Measurements from ENCODE around the gene SLC5A2. TPM values are rescaled to one million over a fixed set of nuclear protein-coding genes. Genes with fewer than 3 reads are reported as not detected.
"Not testable (repeated sequence)": the region's sequence is repeated elsewhere in the genome, so short reads cannot be mapped to it uniquely, and the experiment has no call there.

The SLC5A2 gene
- total RNA-seq, 1 experiment from 2014 or later, result 0.11 TPM

DNA sequence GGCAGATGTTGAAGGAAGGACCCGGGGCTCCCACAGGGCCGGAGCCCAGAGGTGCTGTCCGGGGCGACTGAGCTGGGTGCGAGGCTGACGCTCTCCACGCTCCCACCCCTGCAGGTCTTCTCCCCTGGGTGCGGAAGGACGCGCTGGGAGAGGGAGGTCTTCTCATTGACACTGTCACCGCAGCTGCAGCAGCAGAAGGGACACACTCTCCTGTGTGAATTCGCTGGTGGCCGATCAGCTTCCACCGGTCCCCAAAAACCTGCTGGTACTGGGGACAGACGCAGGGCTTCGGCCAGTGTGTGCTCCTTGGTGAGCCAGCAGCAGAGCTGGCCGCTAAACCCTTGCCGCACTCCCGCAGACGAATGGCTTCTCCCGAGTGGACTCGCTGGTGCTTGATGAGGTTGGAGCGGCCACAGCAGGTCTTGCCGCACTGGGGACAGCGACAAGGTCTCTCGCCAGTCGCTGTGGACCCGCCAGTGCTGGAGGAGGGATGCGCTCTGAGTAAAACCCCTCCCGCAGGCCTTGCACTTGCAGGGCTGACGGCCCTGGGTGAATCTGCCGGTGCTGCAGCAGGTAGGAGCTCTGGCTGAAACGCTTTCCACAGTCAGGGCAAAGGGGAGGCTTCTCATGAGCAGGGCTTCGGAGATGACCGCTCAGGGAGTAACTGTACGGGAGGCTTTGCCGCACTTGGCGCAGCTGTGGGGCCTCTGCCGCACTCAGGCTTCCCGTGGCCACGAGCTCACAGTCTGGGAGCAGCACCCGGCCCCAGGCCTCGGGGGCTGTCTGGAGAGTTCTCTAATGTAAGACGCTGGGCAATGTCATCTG lies 46.5 kb upstream of the SLC5A2 start:
- Histone ChIP-seq H3F3A (ENCODE audit: low read length, unreplicated experiment) (no peaks in the 10 kb centered on the region), H3K9me2 (replicated peaks; ENCODE audit: low read length) (no peaks in the 10 kb centered on the region), H3K9me3 (ENCODE audit: low read length) (no peaks in the 10 kb centered on the region), H3K36me3 (ENCODE audit: low read depth, low read length) (no peaks in the 10 kb centered on the region), H2AFZ (ENCODE audit: low read length) (no peak overlapping the region), H4K20me1 (ENCODE audit: low read length) (no peaks in the 10 kb centered on the region), H3K27ac (ENCODE audit: low read length) (no peak overlapping the region), H3K27me3 (ENCODE audit: low read length) (no peaks in the 10 kb centered on the region), H3K4me2 (ENCODE audit: low read length) (no peak overlapping the region), H3K79me2 (ENCODE audit: low read length) (no peaks in the 10 kb centered on the region), H3K9ac (ENCODE audit: low read length) (no peak overlapping the region), H3K4me3 (ENCODE audit: low read length) (no peak overlapping the region), H3K4me1 (ENCODE audit: insufficient read depth, low read length) (no peaks in the 10 kb centered on the region)
- BruUV-seq (replicated peaks), result no TSS peak
- intact Hi-C loops (cut with micrococcal nuclease), result no loop called here
- DNase-seq (no peak), ATAC-seq (no peak)
- POLR2A ChIA-PET (ENCODE audit: unreplicated experiment), result no interaction called here
- TF ChIP-seq, protein P1, sequence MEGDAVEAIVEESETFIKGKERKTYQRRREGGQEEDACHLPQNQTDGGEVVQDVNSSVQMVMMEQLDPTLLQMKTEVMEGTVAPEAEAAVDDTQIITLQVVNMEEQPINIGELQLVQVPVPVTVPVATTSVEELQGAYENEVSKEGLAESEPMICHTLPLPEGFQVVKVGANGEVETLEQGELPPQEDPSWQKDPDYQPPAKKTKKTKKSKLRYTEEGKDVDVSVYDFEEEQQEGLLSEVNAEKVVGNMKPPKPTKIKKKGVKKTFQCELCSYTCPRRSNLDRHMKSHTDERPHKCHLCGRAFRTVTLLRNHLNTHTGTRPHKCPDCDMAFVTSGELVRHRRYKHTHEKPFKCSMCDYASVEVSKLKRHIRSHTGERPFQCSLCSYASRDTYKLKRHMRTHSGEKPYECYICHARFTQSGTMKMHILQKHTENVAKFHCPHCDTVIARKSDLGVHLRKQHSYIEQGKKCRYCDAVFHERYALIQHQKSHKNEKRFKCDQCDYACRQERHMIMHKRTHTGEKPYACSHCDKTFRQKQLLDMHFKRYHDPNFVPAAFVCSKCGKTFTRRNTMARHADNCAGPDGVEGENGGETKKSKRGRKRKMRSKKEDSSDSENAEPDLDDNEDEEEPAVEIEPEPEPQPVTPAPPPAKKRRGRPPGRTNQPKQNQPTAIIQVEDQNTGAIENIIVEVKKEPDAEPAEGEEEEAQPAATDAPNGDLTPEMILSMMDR (conservative IDR thresholded peaks at IDR 0.05; ENCODE audit: low read depth, low read length), result no peak
- CTCF ChIA-PET, result no interaction called here

DNA sequence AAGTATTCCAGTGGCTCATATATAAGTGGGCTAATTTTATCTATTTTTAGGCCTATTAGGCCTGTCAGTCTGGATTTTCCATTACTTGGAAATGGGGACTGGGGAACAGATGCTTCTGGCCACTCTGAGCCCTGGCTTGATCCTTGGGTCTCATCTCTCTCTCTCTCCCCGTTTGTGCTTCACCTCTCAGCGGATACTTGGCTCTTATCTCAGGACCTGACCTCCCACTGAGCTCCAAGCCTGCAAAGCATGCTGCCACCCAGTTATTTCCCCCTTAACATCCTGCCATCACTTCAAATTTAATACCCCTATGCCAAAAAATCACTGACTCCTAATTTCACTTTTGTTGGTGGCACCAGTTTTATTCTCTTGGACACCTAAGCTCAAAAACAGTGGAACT lies 44.5 kb upstream of the SLC5A2 start:
- Histone ChIP-seq H3K4me3 (ENCODE audit: low read length) (no peak overlapping the region), H3F3A (ENCODE audit: low read length, unreplicated experiment) (no peaks in the 10 kb centered on the region), H3K9me2 (replicated peaks; ENCODE audit: low read length) (no peaks in the 10 kb centered on the region), H3K79me2 (ENCODE audit: low read length) (no peaks in the 10 kb centered on the region), H4K20me1 (ENCODE audit: low read length) (no peaks in the 10 kb centered on the region), H3K27ac (ENCODE audit: low read length) (no peak overlapping the region), H3K4me2 (ENCODE audit: low read length) (no peak overlapping the region), H2AFZ (ENCODE audit: low read length) (no peak overlapping the region), H3K27me3 (ENCODE audit: low read length) (no peaks in the 10 kb centered on the region), H3K9ac (ENCODE audit: low read length) (no peak overlapping the region), H3K36me3 (ENCODE audit: low read depth, low read length) (no peaks in the 10 kb centered on the region), H3K9me3 (ENCODE audit: low read length) (no peaks in the 10 kb centered on the region), H3K4me1 (ENCODE audit: insufficient read depth, low read length) (no peaks in the 10 kb centered on the region)
- POLR2A ChIA-PET (ENCODE audit: unreplicated experiment), result no interaction called here
- intact Hi-C loops (cut with micrococcal nuclease), result no loop called here
- CTCF ChIA-PET, result no interaction called here
- no TSS peak for BruUV-seq (replicated peaks)
- TF ChIP-seq, protein P1 (conservative IDR thresholded peaks at IDR 0.05; ENCODE audit: low read depth, low read length), result no peak
- TF ChIP-seq EZH2phosphoT487 (IDR thresholded peaks at IDR 0.05; ENCODE audit: borderline replicate concordance, low read length), result no peak
- no peak for TF ChIP-seq EZH2 (IDR thresholded peaks at IDR 0.05; ENCODE audit: low read length, unreplicated experiment)
- no peak for DNase-seq
- no peak for ATAC-seq

DNA sequence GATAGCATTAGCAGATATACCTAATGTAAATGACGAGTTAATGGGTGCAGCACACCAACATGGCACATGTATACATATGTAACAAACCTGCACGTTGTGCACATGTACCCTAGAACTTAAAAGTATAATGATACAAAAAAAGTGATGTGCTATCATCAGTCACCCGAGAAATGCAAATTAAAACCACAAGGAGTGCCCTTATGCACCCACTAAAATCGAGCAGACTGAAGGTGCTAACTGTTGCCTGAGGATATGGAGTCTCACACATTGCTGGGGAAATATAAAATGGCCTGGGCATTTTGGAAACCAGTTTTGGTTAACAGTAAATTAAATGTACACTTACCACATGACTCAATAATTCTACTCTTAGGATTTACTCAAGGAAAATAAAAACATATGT lies 43.9 kb upstream of the SLC5A2 start:
- H3K9me3 ChIP-seq (ENCODE audit: low read length); H3F3A ChIP-seq (ENCODE audit: low read length, unreplicated experiment); intact Hi-C loops (cut with micrococcal nuclease); H3K4me2 ChIP-seq (ENCODE audit: low read length); H3K36me3 ChIP-seq (ENCODE audit: low read depth, low read length); H3K27me3 ChIP-seq (ENCODE audit: low read length); H3K9me2 ChIP-seq (replicated peaks; ENCODE audit: low read length); H3K9ac ChIP-seq (ENCODE audit: low read length); H3K4me1 ChIP-seq (ENCODE audit: insufficient read depth, low read length); H3K4me3 ChIP-seq (ENCODE audit: low read length); H2AFZ ChIP-seq (ENCODE audit: low read length); CTCF ChIA-PET; DNase-seq; H3K27ac ChIP-seq (ENCODE audit: low read length); H4K20me1 ChIP-seq (ENCODE audit: low read length); ATAC-seq; BruUV-seq (replicated peaks); H3K79me2 ChIP-seq (ENCODE audit: low read length); POLR2A ChIA-PET (ENCODE audit: unreplicated experiment): not testable (repeated sequence)
